Panc1 (cell line): ENCODE measurements around the gene RNF25. TPM values are rescaled to one million over a fixed set of nuclear protein-coding genes. Genes with fewer than 3 reads are reported as not detected.
A peak's percentile ranks its signal among the peaks of the same experiment; 100 is the strongest.

ENCODE experiments used
- ATAC-seq: fragments of 200-7000 bp; cut with Tn5 transposase; 2 replicates; pipeline ENCODE4 v1.9.1; 2020; ENCODE audit warnings: mild to moderate bottlenecking, moderate library complexity
- BruUV-seq: library from RNA; stranded (reverse); fragments of 400-500 nt; replicated peaks from 2 replicates; lab custom pipeline; 2021; lab: Mats Ljungman, UMichigan
- CTCF ChIA-PET: fragments of 300-600 bp; sonication (Branson Sonifier 250); formaldehyde crosslinking; loops from one replicate; lab custom pipeline; 2022; ENCODE audit warnings: antibody characterized with exemption; lab: Charles Lee
- POLR2A ChIA-PET: fragments of 300-600 bp; sonication (Branson Sonifier 250); formaldehyde crosslinking; loops from one replicate; lab custom pipeline; 2022; ENCODE audit warnings: antibody characterized with exemption; lab: Charles Lee
- DNase-seq: peaks from one replicate; pipeline ENCODE4 v3.0.0-alpha.2; 2010; ENCODE audit warnings: low read depth, low spot score
- H3K27ac ChIP-seq: 2 replicates; pipeline ENCODE4 v1.5.1; 2011; ENCODE audit warnings: mild to moderate bottlenecking, low read length, inconsistent platforms
- H3K27me3 ChIP-seq: fragments of 200-500 bp; sonication (Bioruptor generic); 2 replicates; pipeline ENCODE4 v1.6.0; 2014; ENCODE audit warnings: low read length, inconsistent platforms; ENCODE audit not compliant: control insufficient read depth, insufficient read depth
- H3K36me3 ChIP-seq: fragments of 200-500 bp; sonication (Bioruptor generic); 2 replicates; pipeline ENCODE4 v1.5.1; 2014; ENCODE audit warnings: inconsistent platforms, mild to moderate bottlenecking, low read length, moderate library complexity; ENCODE audit not compliant: control insufficient read depth, insufficient read depth
- H3K4me1 ChIP-seq: 2 replicates; pipeline ENCODE4 v1.5.1; 2011; ENCODE audit warnings: inconsistent platforms, mild to moderate bottlenecking, low read length, moderate library complexity; ENCODE audit not compliant: control insufficient read depth, insufficient read depth
- H3K4me3 ChIP-seq, 2 experiments: 2 replicates each; pipeline ENCODE4 v1.5.1; 2011 to 2012; ENCODE audit warnings: low read depth in 2 of 2, low read length in 2 of 2, mild to moderate bottlenecking in 2 of 2, inconsistent platforms in 1 of 2, moderate library complexity in 1 of 2
- H3K9me3 ChIP-seq: fragments of 200-500 bp; sonication (Bioruptor generic); 2 replicates; pipeline ENCODE4 v1.5.1; 2014; ENCODE audit warnings: low read depth, mild to moderate bottlenecking, inconsistent platforms, low read length, moderate library complexity; ENCODE audit not compliant: control insufficient read depth, insufficient read depth
- POLR2AphosphoS5 ChIP-seq: IDR thresholded peaks from 2 replicates; pipeline ENCODE4 v1.6.1; 2012; ENCODE audit warnings: mild to moderate bottlenecking, low read depth, low read length, moderate library complexity
- SIN3A ChIP-seq: IDR thresholded peaks from 2 replicates; pipeline ENCODE4 v1.6.1; 2012; ENCODE audit warnings: low read depth, mild to moderate bottlenecking, low read length, moderate library complexity, borderline replicate concordance; ENCODE audit not compliant: insufficient read depth
- TCF7L2 ChIP-seq: IDR thresholded peaks from 2 replicates; pipeline ENCODE4 v1.6.1; 2011; ENCODE audit warnings: mild to moderate bottlenecking, low read depth, low read length, inconsistent platforms
- in situ Hi-C: cut with HindIII; loops from 2 replicates; pipeline ENCODE4 v1.10.0; 2016; ENCODE audit warnings: low sequenced_read_pairs, low pct_unique_long_range_greater_than_20kb
- intact Hi-C: fragments of 100-400 bp; cut with micrococcal nuclease; formaldehyde crosslinking; loops from one replicate; pipeline ENCODE4 v1.10.0; 2022; ENCODE audit not compliant: unreplicated experiment
- total RNA-seq: library from RNA; stranded (reverse); gene quantifications from one replicate; pipeline ENCODE4 v1.2.1, GENCODE V29; 2021; ENCODE audit not compliant: unreplicated experiment
- TF ChIP-seq, protein P1 (sequence below), 2 experiments: IDR thresholded peaks; 2 replicates each; pipeline ENCODE4 v1.6.1; 2011 to 2012; ENCODE audit warnings: low read depth in 2 of 2, control low read depth in 1 of 2, low read length in 1 of 2, mild to moderate bottlenecking in 1 of 2, moderate library complexity in 1 of 2; ENCODE audit not compliant: insufficient read depth in 1 of 2
- TF ChIP-seq, protein P2 (sequence below): fragments of 450-650 bp; IDR thresholded peaks from 2 replicates; pipeline ENCODE4 v1.5.1; 2017; ENCODE audit warnings: mild to moderate bottlenecking

RNF25 gene
- total RNA-seq, 1 experiment from 2014 or later, result 40.4 TPM

DNA sequence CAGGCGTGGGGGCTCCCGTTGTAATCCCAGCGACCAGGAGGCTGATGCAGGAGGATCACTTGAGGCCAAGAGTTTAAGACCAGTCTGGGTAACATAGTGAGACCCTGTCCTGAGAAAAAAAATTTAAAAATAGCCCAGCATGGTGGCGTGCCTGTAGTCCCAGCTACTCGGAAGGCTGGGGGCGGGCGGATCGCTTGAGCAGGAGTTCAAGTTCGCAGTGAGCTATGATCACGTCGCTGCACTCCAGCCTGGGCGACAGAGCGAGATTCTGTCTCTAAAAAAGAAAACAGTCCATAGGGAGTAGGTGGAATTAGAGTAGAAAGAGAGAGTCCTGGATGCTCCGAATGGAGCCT is 38.5 kb upstream of the RNF25 start:
- peak overlapping the region; percentile 72 to 87 for H3K4me3 ChIP-seq
- H3K27me3 ChIP-seq, result no peaks in the 10 kb centered on the region
- ChIA-PET CTCF (interaction anchor here (0.6 to 1.2 kb wide), 4 partner anchors 15 to 137 kb away, joined by 4 to 12 read pairs (median 5); partner anchors contain the start of genes BCS1L and ZNF142), POLR2A (no interaction called here)
- peaks cover 8% of the 10 kb centered on the region for H3K4me1 ChIP-seq
- no peak for DNase-seq
- no TSS peak for BruUV-seq
- peaks cover 4% of the 10 kb centered on the region; the same call in 1 of the 2 replicates for H3K36me3 ChIP-seq
- peak overlapping the region; percentile 2; the same call in 1 of the 2 replicates for H3K27ac ChIP-seq
- intact Hi-C loops, result no loop called here
- in situ Hi-C loops, result no loop called here
- TF ChIP-seq, protein P1, sequence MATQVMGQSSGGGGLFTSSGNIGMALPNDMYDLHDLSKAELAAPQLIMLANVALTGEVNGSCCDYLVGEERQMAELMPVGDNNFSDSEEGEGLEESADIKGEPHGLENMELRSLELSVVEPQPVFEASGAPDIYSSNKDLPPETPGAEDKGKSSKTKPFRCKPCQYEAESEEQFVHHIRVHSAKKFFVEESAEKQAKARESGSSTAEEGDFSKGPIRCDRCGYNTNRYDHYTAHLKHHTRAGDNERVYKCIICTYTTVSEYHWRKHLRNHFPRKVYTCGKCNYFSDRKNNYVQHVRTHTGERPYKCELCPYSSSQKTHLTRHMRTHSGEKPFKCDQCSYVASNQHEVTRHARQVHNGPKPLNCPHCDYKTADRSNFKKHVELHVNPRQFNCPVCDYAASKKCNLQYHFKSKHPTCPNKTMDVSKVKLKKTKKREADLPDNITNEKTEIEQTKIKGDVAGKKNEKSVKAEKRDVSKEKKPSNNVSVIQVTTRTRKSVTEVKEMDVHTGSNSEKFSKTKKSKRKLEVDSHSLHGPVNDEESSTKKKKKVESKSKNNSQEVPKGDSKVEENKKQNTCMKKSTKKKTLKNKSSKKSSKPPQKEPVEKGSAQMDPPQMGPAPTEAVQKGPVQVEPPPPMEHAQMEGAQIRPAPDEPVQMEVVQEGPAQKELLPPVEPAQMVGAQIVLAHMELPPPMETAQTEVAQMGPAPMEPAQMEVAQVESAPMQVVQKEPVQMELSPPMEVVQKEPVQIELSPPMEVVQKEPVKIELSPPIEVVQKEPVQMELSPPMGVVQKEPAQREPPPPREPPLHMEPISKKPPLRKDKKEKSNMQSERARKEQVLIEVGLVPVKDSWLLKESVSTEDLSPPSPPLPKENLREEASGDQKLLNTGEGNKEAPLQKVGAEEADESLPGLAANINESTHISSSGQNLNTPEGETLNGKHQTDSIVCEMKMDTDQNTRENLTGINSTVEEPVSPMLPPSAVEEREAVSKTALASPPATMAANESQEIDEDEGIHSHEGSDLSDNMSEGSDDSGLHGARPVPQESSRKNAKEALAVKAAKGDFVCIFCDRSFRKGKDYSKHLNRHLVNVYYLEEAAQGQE (IDR thresholded peaks at IDR 0.05; ENCODE audit: insufficient read depth in 1 of 2, low read depth in 2 of 2, low read length in 1 of 2), result no peak
- TF ChIP-seq TCF7L2, result no peak
- no peak for TF ChIP-seq POLR2AphosphoS5
- ATAC-seq, result peak; percentile 31
- H3K9me3 ChIP-seq, result no peaks in the 10 kb centered on the region

DNA sequence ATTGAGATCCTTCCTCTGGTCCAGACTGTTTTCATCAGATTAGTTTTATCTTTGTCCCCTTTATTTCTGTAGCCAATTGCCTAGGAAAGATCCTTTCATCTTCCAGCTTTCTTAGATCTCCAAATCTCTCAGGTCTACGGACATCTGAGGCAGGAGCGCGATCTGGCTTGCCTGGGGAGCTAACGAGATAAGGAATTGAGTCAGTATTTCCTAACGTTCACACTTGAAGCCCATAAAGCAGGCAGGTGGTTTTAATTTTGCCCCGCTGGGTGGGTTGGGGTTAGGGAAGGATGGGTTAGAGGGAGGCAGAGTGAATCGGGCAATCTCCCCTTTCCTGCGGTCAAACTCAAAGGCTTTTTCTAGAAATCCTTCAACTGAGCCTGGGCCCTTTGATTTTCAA is 38.1 kb upstream of the RNF25 start:
- Histone ChIP-seq H3K36me3 (peaks cover 4% of the 10 kb centered on the region; the same call in 1 of the 2 replicates), H3K4me1 (peaks cover 8% of the 10 kb centered on the region), H3K27ac (peak overlapping the region; percentile 2; the same call in 1 of the 2 replicates), H3K4me3 (peak overlapping the region; percentile 72 to 87; a peak in 3 of 4 replicates), H3K27me3 (no peaks in the 10 kb centered on the region), H3K9me3 (no peaks in the 10 kb centered on the region)
- ChIA-PET POLR2A (no interaction called here), CTCF (interaction anchor here (0.6 to 1.2 kb wide), 4 partner anchors 15 to 138 kb away, joined by 4 to 12 read pairs (median 5); partner anchors contain the start of genes BCS1L and ZNF142)
- DNase-seq (no peak), ATAC-seq (no peak)
- intact Hi-C loops, result no loop called here
- TF ChIP-seq SIN3A, result no peak
- no peak for TF ChIP-seq TCF7L2
- no peak for TF ChIP-seq POLR2AphosphoS5
- TF ChIP-seq, protein P1 (IDR thresholded peaks at IDR 0.05; ENCODE audit: insufficient read depth in 1 of 2, low read depth in 2 of 2, low read length in 1 of 2), result no peak
- TF ChIP-seq, protein P2, sequence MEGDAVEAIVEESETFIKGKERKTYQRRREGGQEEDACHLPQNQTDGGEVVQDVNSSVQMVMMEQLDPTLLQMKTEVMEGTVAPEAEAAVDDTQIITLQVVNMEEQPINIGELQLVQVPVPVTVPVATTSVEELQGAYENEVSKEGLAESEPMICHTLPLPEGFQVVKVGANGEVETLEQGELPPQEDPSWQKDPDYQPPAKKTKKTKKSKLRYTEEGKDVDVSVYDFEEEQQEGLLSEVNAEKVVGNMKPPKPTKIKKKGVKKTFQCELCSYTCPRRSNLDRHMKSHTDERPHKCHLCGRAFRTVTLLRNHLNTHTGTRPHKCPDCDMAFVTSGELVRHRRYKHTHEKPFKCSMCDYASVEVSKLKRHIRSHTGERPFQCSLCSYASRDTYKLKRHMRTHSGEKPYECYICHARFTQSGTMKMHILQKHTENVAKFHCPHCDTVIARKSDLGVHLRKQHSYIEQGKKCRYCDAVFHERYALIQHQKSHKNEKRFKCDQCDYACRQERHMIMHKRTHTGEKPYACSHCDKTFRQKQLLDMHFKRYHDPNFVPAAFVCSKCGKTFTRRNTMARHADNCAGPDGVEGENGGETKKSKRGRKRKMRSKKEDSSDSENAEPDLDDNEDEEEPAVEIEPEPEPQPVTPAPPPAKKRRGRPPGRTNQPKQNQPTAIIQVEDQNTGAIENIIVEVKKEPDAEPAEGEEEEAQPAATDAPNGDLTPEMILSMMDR, result no peak
- BruUV-seq, result no TSS peak
- in situ Hi-C loops, result no loop called here
